GM12873 (cell line): ENCODE data around the gene PRKCE.

Experiments used
- CTCF ChIP-seq: IDR thresholded peaks from 2 replicates; pipeline ENCODE4 v1.5.1; 2012; ENCODE audit warnings: low read depth, mild to moderate bottlenecking, moderate library complexity, low read length, control low read depth; ENCODE audit not compliant: insufficient read depth; ENCODE audit errors: missing control alignments

PRKCE gene

GRCh38 chr2:45721150-45721549 lies 69.7 kb downstream of the PRKCE start:
- no peak for TF ChIP-seq CTCF

GRCh38 chr2:45722477-45722876 lies 71.0 kb downstream of the PRKCE start:
- no peak for TF ChIP-seq CTCF

DNA sequence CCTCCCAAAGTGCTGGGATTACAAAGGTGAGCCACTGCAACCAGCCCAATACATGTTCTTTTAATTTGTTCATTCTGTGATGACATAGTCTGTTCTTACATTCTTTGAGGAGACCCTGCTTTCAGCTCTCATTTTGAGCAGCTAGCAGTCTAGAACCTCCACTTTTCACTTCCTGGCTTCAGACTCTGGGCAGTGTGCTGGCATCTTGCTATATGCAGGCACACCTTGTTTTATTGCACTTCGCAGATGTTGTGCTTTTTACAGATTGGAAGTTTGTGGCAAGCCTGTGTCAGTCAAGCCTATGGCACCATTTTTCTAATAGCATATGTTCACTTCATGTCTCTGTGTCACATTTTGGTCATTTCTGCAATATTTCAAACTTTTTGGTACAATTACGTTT lies 72.4 kb downstream of the PRKCE start:
- no peak for TF ChIP-seq CTCF

DNA sequence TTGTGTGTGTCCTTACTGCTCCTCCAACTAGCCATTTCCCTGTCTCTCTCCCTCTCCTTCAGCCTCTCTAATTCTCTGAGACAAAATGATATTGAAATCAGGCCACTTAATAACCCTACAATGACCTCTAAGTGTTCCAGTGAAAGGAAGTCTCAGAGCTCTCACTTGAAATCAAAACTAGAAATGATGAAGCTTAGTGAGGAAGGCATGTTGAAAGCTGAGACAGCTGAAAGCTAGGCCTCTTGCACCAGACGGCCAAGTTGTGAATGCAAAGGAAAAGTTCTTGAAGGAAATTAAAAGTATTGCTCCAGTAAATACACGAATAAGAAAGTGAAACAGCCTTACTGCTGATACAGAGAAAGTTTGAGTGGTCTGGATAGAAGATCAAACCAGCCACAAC lies 72.9 kb downstream of the PRKCE start:
- no peak for TF ChIP-seq CTCF

GRCh38 chr2:45725731-45726130 lies 74.3 kb downstream of the PRKCE start:
- no peak for TF ChIP-seq CTCF

DNA sequence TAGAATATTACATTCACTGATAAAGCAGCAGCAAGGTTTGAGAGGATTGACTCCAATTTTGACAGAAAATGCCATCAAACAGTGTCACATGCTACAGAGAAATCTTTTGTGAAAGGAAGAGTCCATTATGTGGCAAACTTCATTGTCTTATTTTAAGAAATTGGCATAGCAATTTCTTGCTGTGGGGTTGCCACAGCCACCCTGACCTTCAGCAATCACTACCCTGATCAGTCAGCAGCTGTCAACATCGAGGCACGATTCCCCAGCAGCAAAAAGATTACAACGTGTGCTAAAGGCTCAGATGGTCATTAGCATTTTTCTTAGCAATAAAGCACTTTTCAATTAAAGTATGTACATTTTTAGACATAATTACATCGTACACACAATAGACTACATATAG lies 74.7 kb downstream of the PRKCE start:
- no peak for TF ChIP-seq CTCF

- TF ChIP-seq CTCF = no peak
Measured at GRCh38 chr2:45728458-45728942, 77.0 kb downstream of the PRKCE start.
